Left ventricle myocardium inferior (tissue), 1 donor: Measurements from ENCODE around the gene GPAT2. TPM values are rescaled to one million over a fixed set of nuclear protein-coding genes. Genes with fewer than 3 reads are reported as not detected.
"Not testable (repeated sequence)": the region's sequence is repeated elsewhere in the genome, so short reads cannot be mapped to it uniquely, and the experiment has no call there.

Experiments
- DNase-seq: peaks from one replicate; pipeline ENCODE4 v3.0.0-alpha.2; 2020
- H3K27ac ChIP-seq: fragments of 200-600 bp; replicated peaks from 2 replicates; pipeline ENCODE4 v1.8.0; 2021
- H3K27me3 ChIP-seq: fragments of 200-600 bp; 2 replicates; pipeline ENCODE4 v1.8.0; 2021; ENCODE audit warnings: low read depth
- H3K36me3 ChIP-seq: fragments of 200-600 bp; 2 replicates; pipeline ENCODE4 v1.8.0; 2021
- H3K4me1 ChIP-seq: fragments of 200-600 bp; 2 replicates; pipeline ENCODE4 v1.8.0; 2021
- H3K4me3 ChIP-seq: fragments of 200-600 bp; 2 replicates; pipeline ENCODE4 v1.8.0; 2021; ENCODE audit warnings: mild to moderate bottlenecking, moderate library complexity
- H3K9me3 ChIP-seq: fragments of 200-600 bp; replicated peaks from 2 replicates; pipeline ENCODE4 v1.8.0; 2021
- CTCF ChIP-seq: fragments of 200-600 bp; IDR thresholded peaks from 2 replicates; pipeline ENCODE4 v1.8.0; 2021; ENCODE audit warnings: antibody characterized with exemption, mild to moderate bottlenecking, borderline replicate concordance
- intact Hi-C: fragments of 100-400 bp; cut with micrococcal nuclease; formaldehyde crosslinking; loops from one replicate; pipeline ENCODE4 v1.11.0; 2022
- total RNA-seq: library from RNA; stranded (reverse); fragmentation: NEBNext Ultra II Directional; extraction: Animal tissue kit (Norgen Biotek cat#: 25700); gene quantifications from one replicate; pipeline ENCODE4 v1.2.1, GENCODE V29; 2021
- donor health status: DM: no; HTN: yes; CAD: no; lungs with severe emphysema.

The GPAT2 gene
- total RNA-seq, 1 donor from 2014 or later = 5.3 TPM

GRCh38 chr2:96012086-96012791, 22.5 kb downstream of the GPAT2 start:
- H3K27me3 ChIP-seq, H3K36me3 ChIP-seq, intact Hi-C loops, DNase-seq, H3K9me3 ChIP-seq, H3K4me3 ChIP-seq: not testable (repeated sequence)
- Histone ChIP-seq H3K27ac (peak overlapping the region; percentile 66), H3K4me1 (peaks cover 29% of the 10 kb centered on the region)

- intact Hi-C loops, DNase-seq, H3K9me3 ChIP-seq, H3K36me3 ChIP-seq, H3K27me3 ChIP-seq: not testable (repeated sequence)
- Histone ChIP-seq H3K4me1 (peaks cover 29% of the 10 kb centered on the region), H3K4me3 (peak overlapping the region; percentile 53), H3K27ac (peak overlapping the region; percentile 66)
- peak; percentile 39 for TF ChIP-seq CTCF
Observed at GRCh38 chr2:96011129-96011455, 23.6 kb downstream of the GPAT2 start.

- Histone ChIP-seq H3K4me1 (peaks cover 29% of the 10 kb centered on the region), H3K27ac (peak overlapping the region; percentile 89)
- intact Hi-C loops = not testable (repeated sequence)
Observed at GRCh38 chr2:96010320-96011128, 24.2 kb downstream of the GPAT2 start.

GRCh38 chr2:96009833-96010232, 24.9 kb downstream of the GPAT2 start:
- H3K36me3 ChIP-seq, intact Hi-C loops, DNase-seq, H3K9me3 ChIP-seq: not testable (repeated sequence)
- Histone ChIP-seq H3K4me1 (peaks cover 29% of the 10 kb centered on the region), H3K27ac (peak overlapping the region; percentile 89), H3K27me3 (peaks cover 14% of the 10 kb centered on the region), H3K4me3 (peak overlapping the region; percentile 73)

More at GRCh38 chr2:96010320-96011128, 24.2 kb downstream of the GPAT2 start:
- not testable (repeated sequence) for H3K36me3 ChIP-seq, H3K27me3 ChIP-seq, H3K9me3 ChIP-seq
- DNase-seq = peak; percentile 96
- H3K4me3 ChIP-seq = peak overlapping the region; percentile 73

- H3K9me3 ChIP-seq, H3K36me3 ChIP-seq, DNase-seq, H3K27ac ChIP-seq, H3K4me3 ChIP-seq, intact Hi-C loops: not testable (repeated sequence)
- peaks cover 20% of the 10 kb centered on the region for H3K27me3 ChIP-seq
- H3K4me1 ChIP-seq = peaks cover 29% of the 10 kb centered on the region
Observed at GRCh38 chr2:96008051-96008450, 26.7 kb downstream of the GPAT2 start.

GRCh38 chr2:96006248-96006647, 28.5 kb downstream of the GPAT2 start:
- intact Hi-C loops, H3K4me3 ChIP-seq, DNase-seq, H3K36me3 ChIP-seq, H3K27ac ChIP-seq, H3K9me3 ChIP-seq: not testable (repeated sequence)
- H3K4me1 ChIP-seq = peaks cover 12% of the 10 kb centered on the region
- H3K27me3 ChIP-seq = peaks cover 21% of the 10 kb centered on the region

- intact Hi-C loops, H3K9me3 ChIP-seq, H3K27me3 ChIP-seq, H3K4me1 ChIP-seq, DNase-seq, H3K36me3 ChIP-seq: not testable (repeated sequence)
- H3K27ac ChIP-seq = peak overlapping the region; percentile 94
- H3K4me3 ChIP-seq = peak overlapping the region; percentile 74
- TF ChIP-seq CTCF = peak; percentile 85
Observed at GRCh38 chr2:95992520-95993272, 42.0 kb downstream of the GPAT2 start.

- H3K27me3 ChIP-seq, DNase-seq, intact Hi-C loops, H3K4me1 ChIP-seq, H3K9me3 ChIP-seq, H3K36me3 ChIP-seq: not testable (repeated sequence)
- peak overlapping the region; percentile 94 for H3K27ac ChIP-seq
- peak overlapping the region; percentile 74 for H3K4me3 ChIP-seq
Observed at GRCh38 chr2:95992102-95992501, 42.6 kb downstream of the GPAT2 start.

- not testable (repeated sequence) for DNase-seq, H3K9me3 ChIP-seq
Observed at GRCh38 chr2:95991351-95992094, 43.2 kb downstream of the GPAT2 start, which contains the start of gene ANKRD36C. TSS of gene ANKRD36C (minus strand) at chr2:95991824. CDS start at chr2:95991708, 116 bp downstream.

GRCh38 chr2:95990884-95991283, 43.8 kb downstream of the GPAT2 start:
- intact Hi-C loops, H3K9me3 ChIP-seq, DNase-seq, H3K36me3 ChIP-seq, H3K27ac ChIP-seq, H3K27me3 ChIP-seq, H3K4me1 ChIP-seq: not testable (repeated sequence)
- peak overlapping the region; percentile 74 for H3K4me3 ChIP-seq

More at GRCh38 chr2:95991351-95992094, 43.2 kb downstream of the GPAT2 start, which contains the start of gene ANKRD36C:
- H3K27me3 ChIP-seq, H3K36me3 ChIP-seq, H3K4me1 ChIP-seq, intact Hi-C loops: not testable (repeated sequence)
- Histone ChIP-seq H3K4me3 (peak within 1 kb of the TSS; percentile 74), H3K27ac (peak within 1 kb of the TSS; percentile 94)
